ENCODE measurements around the gene POMT2.

DNA sequence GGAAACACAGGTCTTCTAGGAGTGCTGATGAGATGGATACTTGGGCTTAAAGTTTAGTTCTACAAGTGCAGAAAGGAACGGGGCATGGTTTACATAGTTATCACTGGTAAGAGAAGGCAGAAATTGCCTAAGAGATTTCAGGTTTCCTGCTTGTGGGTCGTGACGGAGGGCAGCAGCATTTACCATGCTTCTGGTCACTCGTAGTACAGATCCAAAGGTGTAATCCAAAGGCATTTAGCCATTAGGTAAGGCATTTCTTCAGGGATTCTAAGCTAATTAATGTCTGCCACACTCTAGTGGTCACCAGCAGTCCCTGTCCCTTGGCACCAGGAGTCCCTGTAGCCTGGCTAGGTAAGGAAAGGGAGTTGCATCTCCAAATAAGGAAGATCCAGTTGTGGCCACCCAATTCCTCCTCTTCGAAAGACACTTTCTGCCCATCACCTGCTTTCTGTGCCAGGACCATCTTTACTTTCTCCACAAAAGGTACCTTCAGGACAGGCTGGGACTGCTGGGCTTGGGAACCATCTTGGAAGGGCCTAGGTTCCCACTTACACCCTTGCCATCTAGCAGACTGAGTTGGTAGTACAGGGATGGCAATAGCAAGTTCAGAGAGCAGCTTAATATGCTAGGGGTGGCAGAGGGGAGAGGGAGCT, 1.7 kb upstream of the POMT2 start:
- TF ChIP-seq POLR2AphosphoS5 (IDR thresholded peaks at IDR 0.05; ENCODE audit: low read depth, low read length) (no peak), TAF1 (IDR thresholded peaks at IDR 0.05; ENCODE audit: borderline replicate concordance, insufficient read depth, low read length) (no peak), SIN3A (IDR thresholded peaks at IDR 0.05; ENCODE audit: borderline replicate concordance, insufficient read depth, low read length) (no peak)

All from PFSK-1 (cell line).